GM18951 (cell line): ENCODE data around the gene ZNF200.
A peak's percentile ranks its signal among the peaks of the same experiment; 100 is the strongest.

Experiments
- POLR2A ChIP-seq: IDR thresholded peaks from 4 replicates; pipeline ENCODE4 v1.6.1; 2011; ENCODE audit warnings: mild to moderate bottlenecking; ENCODE audit not compliant: insufficient read length, insufficient read depth; ENCODE audit errors: extremely low read depth
- in situ Hi-C: fragments of 300-500 bp; cut with MboI; formaldehyde crosslinking; loops from one replicate; pipeline ENCODE4 v1.12.0; 2022; ENCODE audit warnings: low sequenced_read_pairs, mixed read lengths, inconsistent platforms; ENCODE audit not compliant: unreplicated experiment

The ZNF200 gene

DNA sequence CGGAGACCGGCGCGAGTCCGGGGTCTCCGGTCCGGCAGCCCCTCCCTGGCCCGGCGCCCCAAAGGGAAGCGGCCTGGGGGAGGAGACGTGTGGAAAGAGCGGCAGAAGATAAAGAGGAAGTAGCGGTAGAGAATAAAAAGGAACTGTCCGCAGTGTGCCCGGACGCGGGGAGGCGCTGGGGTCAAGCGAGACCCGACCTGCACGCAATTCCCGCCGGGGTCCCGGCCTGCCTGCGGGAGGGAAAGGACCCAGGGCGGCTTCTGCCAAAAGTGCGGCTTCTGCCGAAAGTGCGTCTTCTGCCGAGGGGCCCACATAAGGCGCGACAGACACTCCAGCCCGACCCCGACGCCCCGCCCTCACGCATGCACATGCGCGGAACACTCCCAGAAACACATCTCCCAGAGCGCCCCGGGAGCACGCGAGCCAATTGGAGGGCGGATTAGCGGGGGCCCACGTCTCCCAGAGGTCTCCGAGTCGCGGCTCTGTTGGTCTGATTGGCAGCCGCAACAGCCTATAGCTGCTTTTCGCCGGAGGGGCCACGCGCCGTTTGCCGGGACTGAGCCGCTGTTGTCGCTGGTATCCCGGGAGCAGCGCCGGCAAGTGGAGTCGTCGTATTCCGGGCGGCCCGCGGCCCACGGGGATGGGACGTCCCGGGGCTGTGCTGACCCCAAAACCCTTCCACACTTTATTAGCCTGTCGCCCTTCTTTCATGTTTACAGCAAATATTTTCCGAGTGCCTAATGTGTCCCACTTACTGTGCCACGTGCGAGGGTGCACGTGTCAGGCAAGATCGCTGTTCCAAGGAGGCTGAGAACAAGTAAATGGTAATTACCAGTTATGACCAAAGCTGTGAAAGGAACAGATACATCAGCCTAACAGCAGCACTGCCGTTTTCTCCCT is 29.4 kb upstream of the ZNF200 start:
- TF ChIP-seq POLR2A, result peak; percentile 85
- in situ Hi-C loops, result no loop called here

DNA sequence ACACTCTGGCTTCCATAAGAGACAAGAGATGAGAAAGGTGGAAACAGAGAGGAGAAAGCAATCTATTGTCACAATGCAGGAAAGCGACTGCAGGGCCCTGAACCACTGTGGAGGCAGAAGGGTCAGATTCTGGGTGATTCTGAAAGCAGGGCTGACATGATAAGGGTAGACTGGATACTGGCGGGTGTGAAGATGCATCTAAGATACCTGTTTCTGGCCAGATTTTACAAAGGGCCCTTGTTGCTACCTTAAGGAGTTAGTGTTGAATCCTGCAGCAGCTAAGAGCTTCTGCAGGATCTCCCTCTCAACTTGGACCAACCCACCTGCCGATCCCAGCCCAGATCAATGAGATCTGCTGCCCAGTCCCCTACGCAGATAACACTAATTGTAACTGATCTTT is 27.6 kb upstream of the ZNF200 start:
- in situ Hi-C loops, result no loop called here
- TF ChIP-seq POLR2A, result no peak

DNA sequence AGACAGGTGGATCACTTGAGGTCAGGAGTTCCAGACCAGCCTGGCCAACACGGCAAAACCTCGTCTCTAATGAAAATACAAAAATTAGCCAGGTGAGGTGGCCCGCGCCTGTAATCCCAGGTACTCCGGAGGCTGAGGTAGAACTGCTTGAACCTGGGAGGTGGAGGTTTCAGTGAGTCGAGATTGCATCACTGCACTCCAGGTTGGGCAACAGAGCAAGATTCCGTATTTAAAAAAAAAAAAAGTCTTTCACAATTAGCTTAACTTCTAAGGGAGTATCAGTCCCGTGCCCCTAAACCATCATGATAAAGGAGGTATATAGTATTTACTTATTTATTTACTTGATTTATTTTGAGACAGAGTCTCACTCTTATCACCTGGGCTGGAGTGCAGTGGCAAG is 24.9 kb upstream of the ZNF200 start:
- in situ Hi-C loops, result no loop called here
- TF ChIP-seq POLR2A, result no peak

DNA sequence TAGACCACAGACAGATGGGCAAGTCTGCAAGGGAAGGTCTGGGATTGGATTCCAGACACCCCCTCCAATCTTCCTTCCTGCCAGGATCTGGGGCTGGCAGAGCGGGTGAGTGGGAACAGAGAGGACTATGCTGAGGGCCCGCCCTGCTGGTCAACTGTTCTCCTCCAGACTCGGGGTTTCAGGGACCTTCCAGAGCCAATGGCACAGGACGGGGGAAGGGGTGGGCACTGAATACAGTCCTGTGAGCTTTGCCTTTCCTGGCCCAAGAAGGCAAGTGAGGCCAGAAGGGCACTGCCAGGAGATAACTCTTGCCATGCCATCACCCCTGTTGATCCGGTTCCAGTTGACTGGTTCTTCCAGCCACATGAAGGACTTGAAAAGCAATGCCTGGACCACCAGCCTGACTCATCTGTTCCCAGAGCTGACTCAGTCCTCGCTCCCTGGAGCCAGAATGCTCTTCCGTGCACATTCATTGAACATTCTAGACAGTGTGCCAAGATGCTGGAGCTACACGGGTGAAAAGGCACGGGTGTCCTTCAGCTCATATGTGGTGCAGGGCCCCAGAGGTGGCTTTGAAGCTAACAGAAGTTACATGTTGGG is 22.0 kb upstream of the ZNF200 start:
- in situ Hi-C loops, result no loop called here
- TF ChIP-seq POLR2A, result no peak

DNA sequence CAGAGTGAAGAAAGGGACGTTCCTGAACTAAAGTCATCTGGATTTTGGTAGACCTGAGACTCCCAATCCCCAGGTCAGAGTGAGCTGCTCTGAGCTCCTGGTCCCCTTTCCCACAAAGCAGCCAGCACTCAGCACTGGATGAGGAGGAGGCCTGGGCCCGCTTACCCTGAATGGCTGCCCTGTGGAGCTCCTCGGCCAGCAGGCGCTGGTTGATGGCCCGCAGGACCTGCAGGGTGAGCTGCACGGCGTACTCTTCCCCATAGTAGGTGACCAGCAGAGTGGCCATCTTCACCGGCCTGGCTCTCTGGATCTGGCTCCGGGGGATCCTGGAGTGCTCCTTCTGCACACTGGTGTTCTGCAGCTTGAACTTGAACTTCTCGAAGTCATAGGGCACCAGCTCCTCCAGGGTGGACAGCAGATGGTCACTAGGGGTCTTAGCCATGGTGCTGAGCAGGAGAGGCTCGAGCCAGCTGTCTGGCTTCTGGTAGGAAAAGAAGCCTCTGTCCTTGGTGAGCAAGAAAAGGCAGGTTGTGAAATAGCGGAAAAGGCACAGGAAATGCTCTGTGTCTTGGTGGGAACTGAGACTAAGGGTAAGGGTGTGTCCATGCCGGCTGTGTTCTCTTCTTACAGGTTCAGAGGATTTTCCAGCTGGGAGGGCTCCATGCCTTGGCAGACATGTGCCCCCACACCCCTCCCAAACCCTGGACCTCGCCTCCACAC is 21.3 kb upstream of the ZNF200 start, which contains the start of gene MEFV:
MEFV (minus strand) TSS at position 488 of the 720 bp plus-strand sequence; CDS start at position 442, 46 bp downstream.
- in situ Hi-C loops, result no loop called here
- no peak for TF ChIP-seq POLR2A

DNA sequence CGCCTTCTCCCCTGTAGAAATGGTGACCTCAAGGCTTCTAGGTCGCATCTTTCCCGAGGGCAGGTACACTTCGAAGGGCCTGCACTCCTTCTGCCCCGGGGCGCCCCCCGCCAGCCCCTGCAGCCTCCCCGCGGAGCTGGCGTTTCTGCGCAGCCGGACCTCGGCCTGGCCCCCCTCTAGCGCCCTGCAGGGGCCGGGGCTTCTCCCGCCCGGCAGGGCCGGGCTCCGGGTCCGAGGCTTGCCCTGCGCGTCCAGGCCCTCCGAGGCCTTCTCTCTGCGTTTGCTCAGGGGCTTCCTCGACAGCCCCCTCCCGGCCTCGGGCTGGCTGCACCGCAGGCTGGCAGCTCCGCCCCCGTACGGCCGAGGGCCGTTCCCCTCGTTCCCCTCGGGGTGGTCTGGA is 19.4 kb upstream of the ZNF200 start:
- TF ChIP-seq POLR2A, result no peak
- in situ Hi-C loops, result no loop called here

DNA sequence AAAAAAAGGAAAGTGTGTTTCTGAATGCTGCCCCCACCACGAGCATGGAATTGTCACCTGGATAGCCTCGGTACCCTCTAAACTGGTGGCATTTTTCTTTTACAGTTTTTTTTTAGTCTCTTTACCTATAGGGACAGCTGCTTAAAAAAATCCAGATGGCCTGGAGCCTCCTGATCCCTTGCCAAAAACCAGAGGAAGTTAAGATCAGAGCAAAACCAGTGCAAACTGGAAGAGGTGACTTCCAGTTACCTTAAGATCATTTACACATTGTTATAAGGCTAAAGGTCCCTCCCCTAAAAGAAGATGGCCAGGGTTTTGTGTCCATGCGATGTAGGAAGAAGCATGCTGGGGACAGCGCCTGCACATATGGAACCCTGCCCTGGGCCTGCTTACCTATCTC is 18.0 kb upstream of the ZNF200 start:
- no peak for TF ChIP-seq POLR2A
- in situ Hi-C loops, result no loop called here

DNA sequence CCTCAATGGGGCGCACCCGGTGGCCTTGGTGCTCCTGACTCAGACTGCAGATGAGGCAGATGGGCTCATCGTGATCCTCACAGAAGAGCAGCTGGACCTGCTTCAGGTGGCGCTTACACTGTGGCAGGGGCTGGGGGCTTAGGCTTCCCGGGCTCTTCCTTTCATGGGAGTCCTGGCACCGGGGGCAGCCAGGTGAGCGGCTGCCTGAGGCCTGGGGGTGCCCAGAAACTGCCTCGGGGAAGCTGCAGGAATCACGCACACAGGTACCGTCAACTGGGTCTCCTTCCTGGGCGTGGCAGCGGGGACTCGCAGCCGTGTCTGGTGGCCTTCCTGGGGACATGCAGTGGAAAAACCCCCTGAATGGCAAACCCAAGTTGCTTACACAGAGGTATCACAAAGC is 14.5 kb upstream of the ZNF200 start:
- TF ChIP-seq POLR2A, result no peak
- in situ Hi-C loops, result no loop called here

DNA sequence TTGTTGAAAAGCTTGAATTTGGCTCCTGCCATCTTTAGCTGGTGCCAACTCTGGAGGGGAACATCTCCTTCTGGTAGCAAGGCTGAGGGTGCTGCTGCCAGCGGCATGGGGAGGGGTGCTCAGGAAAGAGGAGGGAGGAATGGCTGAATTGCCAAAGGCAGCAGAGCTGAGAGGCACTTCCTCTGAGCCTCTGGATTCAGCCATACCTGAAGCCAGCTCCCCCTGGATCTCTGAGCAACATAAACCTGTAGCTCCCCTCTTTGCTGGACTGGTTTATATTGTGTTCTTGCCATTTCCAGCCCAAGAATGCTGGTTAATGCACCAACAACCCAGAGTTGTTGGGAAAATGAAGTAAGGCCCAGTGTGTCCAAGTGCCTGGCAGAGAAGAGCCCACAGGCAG is 14.1 kb upstream of the ZNF200 start:
- in situ Hi-C loops, result no loop called here
- no peak for TF ChIP-seq POLR2A

DNA sequence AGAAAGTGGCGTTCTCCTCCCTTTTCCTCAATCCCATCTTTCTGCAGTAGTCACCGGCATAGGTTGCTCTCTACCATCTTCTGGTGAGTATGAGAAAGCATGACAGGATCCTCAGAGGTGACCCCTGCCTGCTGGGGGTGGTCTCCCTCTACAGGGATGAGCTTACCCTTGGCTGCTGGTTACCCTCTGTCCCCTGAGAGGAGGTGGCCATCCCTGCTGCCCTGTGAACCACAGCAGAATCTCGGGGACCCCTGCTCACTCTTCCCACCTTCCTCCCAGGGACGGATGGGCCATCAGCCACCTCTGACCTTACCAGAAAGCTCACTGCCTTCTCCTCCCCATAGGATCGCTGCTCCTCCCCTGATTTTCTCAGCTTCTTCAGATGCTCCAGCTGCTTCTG is 13.6 kb upstream of the ZNF200 start:
- in situ Hi-C loops, result no loop called here
- no peak for TF ChIP-seq POLR2A

DNA sequence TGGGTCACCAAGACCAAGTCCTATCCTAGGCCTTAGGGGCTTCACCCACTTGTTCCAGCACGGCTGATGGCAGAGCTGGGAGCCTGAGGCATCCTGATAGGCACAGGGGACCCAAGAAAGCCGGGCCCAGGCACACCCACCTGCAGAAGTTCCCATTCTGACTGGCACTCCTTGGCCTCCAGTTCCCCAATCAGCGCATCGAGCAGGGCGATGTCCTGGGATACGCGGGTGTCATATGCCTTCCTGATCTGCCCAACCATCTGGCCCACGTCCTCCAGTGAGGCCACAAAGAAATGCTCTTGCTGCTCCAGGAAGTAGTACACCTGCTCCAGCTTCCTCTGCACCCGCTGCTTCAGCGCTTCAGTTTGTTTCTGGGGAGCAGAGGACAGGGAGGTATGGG is 11.9 kb upstream of the ZNF200 start:
- TF ChIP-seq POLR2A, result no peak
- in situ Hi-C loops, result no loop called here

DNA sequence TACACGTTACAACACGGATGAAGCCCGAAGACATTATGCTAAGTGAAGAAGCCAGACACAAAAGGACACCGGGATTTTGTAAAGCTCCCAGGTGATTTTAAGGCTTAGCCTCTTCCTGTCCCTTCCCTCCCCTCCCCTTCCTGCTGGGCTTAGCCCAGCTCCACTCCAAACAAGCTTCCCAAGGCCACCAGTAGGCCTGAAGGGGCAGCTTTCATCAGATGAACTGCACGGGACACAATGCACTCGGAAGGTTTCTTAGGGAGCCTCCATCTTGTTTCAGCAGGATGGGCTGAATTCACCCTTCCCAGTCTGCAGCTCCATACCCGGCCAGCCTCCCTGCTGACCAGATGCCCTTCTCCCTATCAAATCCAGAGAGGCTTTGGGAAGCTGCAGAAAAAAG is 11.0 kb upstream of the ZNF200 start:
- TF ChIP-seq POLR2A, result no peak

DNA sequence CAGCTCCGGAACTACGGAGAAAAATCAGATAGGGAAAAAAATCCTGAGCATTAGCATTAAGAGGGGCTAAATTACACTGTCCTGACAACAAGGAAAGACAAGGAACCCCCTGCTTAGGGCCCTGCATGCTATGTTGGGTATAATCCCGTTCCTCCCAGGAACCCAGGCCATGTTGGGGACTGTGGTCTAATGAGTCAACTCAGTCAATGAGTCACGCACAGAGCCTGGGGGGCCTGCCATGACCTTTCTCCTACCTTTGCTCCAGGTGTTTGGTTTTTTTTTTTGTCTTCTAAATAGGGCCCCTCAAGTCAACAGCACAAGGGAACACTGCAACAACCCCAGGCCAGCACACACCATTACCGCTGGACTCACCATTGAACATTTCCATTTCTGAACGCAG is 8.9 kb upstream of the ZNF200 start:
- TF ChIP-seq POLR2A, result no peak
- in situ Hi-C loops, result no loop called here

More for the DNA sequence above, 11.0 kb upstream of the ZNF200 start:
- in situ Hi-C loops, result no loop called here

DNA sequence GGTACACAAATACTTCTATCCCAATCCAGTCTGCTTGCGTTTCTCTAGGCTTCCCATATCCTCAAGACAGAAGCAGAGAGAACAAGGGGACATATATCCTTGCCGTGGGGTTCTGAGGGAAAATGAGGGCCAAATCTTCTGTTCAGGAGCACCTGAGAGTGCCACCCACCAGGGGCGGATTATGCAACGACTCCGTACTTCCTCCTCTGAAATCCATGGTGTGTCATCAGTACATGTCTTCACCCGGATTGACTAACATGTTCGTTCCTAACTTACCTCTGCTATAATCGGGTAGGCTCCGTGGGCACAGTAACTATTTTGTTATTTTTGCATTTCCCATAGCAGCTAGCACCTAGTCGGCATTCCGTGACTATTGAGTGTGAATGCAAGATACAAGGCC is 7.8 kb upstream of the ZNF200 start:
- in situ Hi-C loops, result no loop called here
- no peak for TF ChIP-seq POLR2A

DNA sequence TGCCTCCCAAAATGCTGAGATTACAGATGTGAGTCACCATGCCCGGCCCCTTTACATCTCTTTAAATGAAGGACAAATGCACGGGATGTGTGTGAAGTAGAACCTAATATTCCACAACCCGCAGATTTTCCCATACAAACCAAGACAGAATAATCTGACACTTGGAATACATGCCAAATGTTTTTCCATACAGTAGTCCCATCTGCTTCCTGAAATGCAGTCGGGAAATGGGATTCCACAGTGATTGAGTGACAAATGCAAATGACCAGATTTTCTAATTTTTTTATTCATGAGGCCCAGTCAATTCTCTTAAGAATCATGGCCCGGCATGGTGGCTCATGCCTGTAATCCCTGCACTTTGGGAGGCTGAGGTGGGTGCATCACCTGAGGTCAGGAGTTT is 6.8 kb upstream of the ZNF200 start:
- in situ Hi-C loops, result no loop called here
- no peak for TF ChIP-seq POLR2A
